GM23338 (cell line): ENCODE data around the gene ACCSL.

Source experiments
- NANOG ChIP-seq: IDR thresholded peaks from 2 replicates; pipeline ENCODE4 v1.6.1; 2016; ENCODE audit warnings: antibody characterized with exemption, borderline replicate concordance
- TF ChIP-seq, protein P1 (sequence below), 2 experiments: fragments of 200-600 bp in 1 of 2; sonication (generic) in 1 of 2; conservative IDR thresholded peaks; 2 replicates each; pipeline versions ENCODE4 v1.5.1 to v1.6.1; 2016 to 2017; ENCODE audit warnings: antibody characterized with exemption in 2 of 2, low read depth in 2 of 2, mild to moderate bottlenecking in 2 of 2, moderate library complexity in 1 of 2

DNA sequence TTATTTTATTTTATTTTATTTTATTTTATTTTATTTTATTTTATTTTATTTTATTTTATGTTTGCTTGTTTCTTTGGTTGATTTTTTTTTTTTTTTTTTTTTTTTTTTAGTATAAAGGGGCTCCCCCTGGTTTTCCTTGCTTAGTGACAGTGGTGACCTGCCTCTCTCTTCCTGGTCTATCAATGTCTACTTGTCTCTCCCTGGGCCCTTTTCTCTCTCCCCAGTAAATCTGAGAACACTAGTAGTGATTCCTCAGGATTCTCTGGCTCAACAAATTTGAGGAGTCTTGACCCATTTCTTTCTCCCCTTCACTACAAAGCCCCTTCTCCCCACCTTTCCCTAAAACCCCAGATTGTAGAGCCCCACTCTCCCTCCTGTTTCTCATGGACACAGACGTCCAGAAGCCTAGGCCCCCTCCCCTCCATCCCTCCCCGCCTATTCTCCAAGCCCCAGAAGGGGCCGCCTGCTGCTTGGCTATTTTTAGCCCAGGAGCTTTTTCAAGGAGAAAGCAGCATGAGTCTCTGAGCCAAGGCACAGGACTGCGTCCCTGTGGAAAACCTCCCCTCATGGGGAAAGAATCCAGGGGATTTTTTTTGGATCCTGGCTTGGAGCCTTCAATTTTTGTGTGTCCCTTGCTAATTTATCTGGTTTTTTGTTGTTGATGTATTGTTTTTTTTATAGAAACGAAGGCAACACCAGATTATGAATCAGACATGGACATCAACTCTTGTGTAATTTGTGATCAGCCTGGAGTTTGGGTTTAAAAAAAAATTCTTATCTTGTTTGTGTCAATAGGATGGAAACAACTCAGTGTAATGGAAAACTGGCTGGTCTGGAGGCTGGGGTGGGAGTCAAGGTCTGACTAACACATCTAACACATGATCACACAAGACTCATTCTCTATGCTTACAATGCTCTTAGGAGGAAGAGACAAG is 17.5 kb upstream of the ACCSL start:
- TF ChIP-seq, protein P1, sequence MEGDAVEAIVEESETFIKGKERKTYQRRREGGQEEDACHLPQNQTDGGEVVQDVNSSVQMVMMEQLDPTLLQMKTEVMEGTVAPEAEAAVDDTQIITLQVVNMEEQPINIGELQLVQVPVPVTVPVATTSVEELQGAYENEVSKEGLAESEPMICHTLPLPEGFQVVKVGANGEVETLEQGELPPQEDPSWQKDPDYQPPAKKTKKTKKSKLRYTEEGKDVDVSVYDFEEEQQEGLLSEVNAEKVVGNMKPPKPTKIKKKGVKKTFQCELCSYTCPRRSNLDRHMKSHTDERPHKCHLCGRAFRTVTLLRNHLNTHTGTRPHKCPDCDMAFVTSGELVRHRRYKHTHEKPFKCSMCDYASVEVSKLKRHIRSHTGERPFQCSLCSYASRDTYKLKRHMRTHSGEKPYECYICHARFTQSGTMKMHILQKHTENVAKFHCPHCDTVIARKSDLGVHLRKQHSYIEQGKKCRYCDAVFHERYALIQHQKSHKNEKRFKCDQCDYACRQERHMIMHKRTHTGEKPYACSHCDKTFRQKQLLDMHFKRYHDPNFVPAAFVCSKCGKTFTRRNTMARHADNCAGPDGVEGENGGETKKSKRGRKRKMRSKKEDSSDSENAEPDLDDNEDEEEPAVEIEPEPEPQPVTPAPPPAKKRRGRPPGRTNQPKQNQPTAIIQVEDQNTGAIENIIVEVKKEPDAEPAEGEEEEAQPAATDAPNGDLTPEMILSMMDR (conservative IDR thresholded peaks at IDR 0.05; ENCODE audit: low read depth in 2 of 2), result no peak
- no peak for TF ChIP-seq NANOG
